ENCODE results near the gene ATP8B3.

Gene ATP8B3

GRCh38 chr19:1783874-1784273 lies 28.2 kb downstream of the ATP8B3 start:
- H3K36me3 ChIP-seq (ENCODE audit: control insufficient read depth, insufficient read depth, low read length), result no peaks in the 10 kb centered on the region
- TF ChIP-seq CTCF (IDR thresholded peaks at IDR 0.05; ENCODE audit: insufficient read depth, low read length, poor library complexity, severe bottlenecking), result no peak
- no peak overlapping the region for H3K4me3 ChIP-seq (replicated peaks; ENCODE audit: low read depth, low read length)
- H3K27me3 ChIP-seq (replicated peaks; ENCODE audit: control insufficient read depth, insufficient read depth, low read length), result no peaks in the 10 kb centered on the region; the same call in 1 of the 2 replicates
- DNase-seq (ENCODE audit: extremely low read depth, insufficient read length), result no peak

GRCh38 chr19:1783354-1783753 lies 28.7 kb downstream of the ATP8B3 start:
- no peak for TF ChIP-seq CTCF (IDR thresholded peaks at IDR 0.05; ENCODE audit: insufficient read depth, low read length, poor library complexity, severe bottlenecking)
- H3K4me3 ChIP-seq (replicated peaks; ENCODE audit: low read depth, low read length), result no peak overlapping the region
- H3K36me3 ChIP-seq (ENCODE audit: control insufficient read depth, insufficient read depth, low read length), result no peaks in the 10 kb centered on the region
- no peak for DNase-seq (ENCODE audit: extremely low read depth, insufficient read length)
- H3K27me3 ChIP-seq (replicated peaks; ENCODE audit: control insufficient read depth, insufficient read depth, low read length), result no peaks in the 10 kb centered on the region; the same call in 1 of the 2 replicates

- no peaks in the 10 kb centered on the region; the same call in 1 of the 2 replicates for H3K27me3 ChIP-seq (replicated peaks; ENCODE audit: control insufficient read depth, insufficient read depth, low read length)
Observed at GRCh38 chr19:1782521-1782920, 29.6 kb downstream of the ATP8B3 start.

DNA sequence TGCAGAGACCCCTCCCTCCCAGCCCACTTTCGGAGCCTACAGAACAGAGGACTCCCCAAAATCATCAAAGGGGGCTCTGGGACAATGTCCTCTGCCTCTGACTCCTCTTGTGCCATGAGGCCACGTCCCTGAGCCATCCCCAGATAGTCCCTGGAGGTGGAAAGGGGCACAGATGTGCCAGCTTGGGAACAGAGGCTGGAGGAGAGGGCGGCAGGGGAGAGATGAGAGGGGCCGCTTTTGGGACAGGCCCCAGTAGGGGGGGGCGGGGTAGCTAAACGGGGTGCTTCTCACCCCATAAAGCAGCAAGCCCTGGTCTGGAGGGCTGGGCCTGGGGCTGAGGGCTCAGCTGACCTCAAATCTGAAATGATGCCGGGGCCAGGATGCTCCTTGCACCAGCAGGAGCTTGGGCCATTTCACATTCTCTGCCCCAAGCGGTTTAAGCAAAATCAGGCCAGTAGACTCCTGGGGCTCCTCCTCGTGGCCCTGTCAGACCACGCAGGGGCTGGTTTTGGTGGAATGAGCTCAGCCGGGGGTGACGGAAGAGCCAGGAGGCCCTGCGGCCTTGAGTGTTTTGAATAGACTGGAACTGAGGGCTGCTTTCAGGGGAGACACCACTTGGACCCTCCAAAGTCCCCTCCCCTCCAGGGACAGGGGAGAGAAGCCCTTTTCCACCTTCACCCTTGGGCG lies 31.7 kb downstream of the ATP8B3 start:
- H3K27me3 ChIP-seq (replicated peaks; ENCODE audit: control insufficient read depth, insufficient read depth, low read length), result peaks cover 3% of the 10 kb centered on the region
- no peak for TF ChIP-seq CTCF (IDR thresholded peaks at IDR 0.05; ENCODE audit: insufficient read depth, low read length, poor library complexity, severe bottlenecking)
- H3K4me3 ChIP-seq (replicated peaks; ENCODE audit: low read depth, low read length), result no peak overlapping the region
- no peak for DNase-seq (ENCODE audit: extremely low read depth, insufficient read length)
- H3K36me3 ChIP-seq (ENCODE audit: control insufficient read depth, insufficient read depth, low read length), result no peaks in the 10 kb centered on the region

More at GRCh38 chr19:1782521-1782920, 29.6 kb downstream of the ATP8B3 start:
- H3K36me3 ChIP-seq (ENCODE audit: control insufficient read depth, insufficient read depth, low read length), result no peaks in the 10 kb centered on the region
- TF ChIP-seq CTCF (IDR thresholded peaks at IDR 0.05; ENCODE audit: insufficient read depth, low read length, poor library complexity, severe bottlenecking), result no peak
- no peak overlapping the region for H3K4me3 ChIP-seq (replicated peaks; ENCODE audit: low read depth, low read length)
- DNase-seq (ENCODE audit: extremely low read depth, insufficient read length), result no peak

DNA sequence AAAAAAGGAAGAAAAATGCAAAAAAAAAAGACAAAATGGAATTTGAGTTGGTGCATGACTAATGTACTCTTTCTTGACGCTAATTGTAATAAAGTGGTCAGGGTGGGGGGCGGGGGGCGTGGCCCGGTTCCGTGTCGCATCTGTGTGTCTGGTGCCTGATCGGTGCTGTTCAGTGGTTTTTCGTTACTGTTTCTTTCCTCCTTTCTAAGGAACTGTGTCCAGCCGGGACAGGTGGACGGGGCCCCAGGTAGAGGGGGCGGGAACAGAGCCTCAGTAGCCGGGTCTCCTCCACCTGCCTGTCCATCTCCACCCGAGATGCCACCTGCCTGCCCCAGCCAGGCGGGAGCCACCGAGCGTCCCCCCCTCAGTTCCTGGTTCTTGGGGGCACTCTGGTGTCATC lies 32.5 kb downstream of the ATP8B3 start:
- no peaks in the 10 kb centered on the region for H3K36me3 ChIP-seq (ENCODE audit: control insufficient read depth, insufficient read depth, low read length)
- H3K27me3 ChIP-seq (replicated peaks; ENCODE audit: control insufficient read depth, insufficient read depth, low read length), result peaks cover 3% of the 10 kb centered on the region
- no peak overlapping the region for H3K4me3 ChIP-seq (replicated peaks; ENCODE audit: low read depth, low read length)
- no peak for TF ChIP-seq CTCF (IDR thresholded peaks at IDR 0.05; ENCODE audit: insufficient read depth, low read length, poor library complexity, severe bottlenecking)
- no peak for DNase-seq (ENCODE audit: extremely low read depth, insufficient read length)
